A204.1 (cell line): ENCODE data around the gene VPS35.
A peak's percentile ranks its signal among the peaks of the same experiment; 100 is the strongest.

Experiments
- FAIRE-seq: peaks from 2 replicates; lab custom pipeline; 2012; peaks lifted over from hg19 to GRCh38; lab: Jason Lieb, UNC

Gene VPS35

DNA sequence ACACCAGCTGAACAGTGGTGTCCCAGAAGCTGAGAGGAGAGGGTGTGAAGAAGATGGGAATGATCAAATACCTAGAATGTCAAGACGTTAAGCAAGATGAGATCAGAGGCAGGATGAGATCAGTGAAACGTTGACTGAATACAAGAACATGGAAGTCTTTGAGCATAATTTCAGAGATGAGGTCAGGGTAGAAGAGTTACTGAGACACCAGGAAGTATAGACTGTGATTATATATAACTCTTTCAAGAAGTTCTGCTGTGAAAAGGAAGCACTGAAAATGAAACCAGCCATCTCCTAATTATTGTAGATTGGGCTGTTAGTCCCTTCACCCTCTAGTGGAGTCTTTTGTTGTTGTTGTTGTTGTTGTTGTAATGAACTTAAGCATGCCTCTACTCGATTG lies 76.9 kb downstream of the VPS35 start:
- FAIRE-seq: no peak

DNA sequence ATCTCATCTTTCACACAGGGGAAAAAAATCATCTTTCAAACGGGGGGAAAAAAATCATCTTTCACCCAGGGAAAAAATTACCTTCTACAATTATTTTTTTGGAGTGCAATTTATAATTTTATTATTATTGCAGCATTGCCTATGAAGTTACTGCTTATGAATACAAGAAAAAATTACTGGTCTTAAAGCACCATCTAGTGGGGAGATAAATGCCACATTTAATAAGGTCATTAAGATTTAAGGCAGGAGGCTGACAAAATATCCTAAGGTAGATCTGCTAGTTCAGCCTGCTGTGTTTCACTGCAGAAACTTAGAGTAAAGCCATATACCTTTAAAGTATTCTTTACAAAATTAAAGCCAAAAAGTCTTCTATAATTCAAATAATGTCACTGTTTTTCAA lies 81.4 kb downstream of the VPS35 start:
- peak; percentile 93 for FAIRE-seq

DNA sequence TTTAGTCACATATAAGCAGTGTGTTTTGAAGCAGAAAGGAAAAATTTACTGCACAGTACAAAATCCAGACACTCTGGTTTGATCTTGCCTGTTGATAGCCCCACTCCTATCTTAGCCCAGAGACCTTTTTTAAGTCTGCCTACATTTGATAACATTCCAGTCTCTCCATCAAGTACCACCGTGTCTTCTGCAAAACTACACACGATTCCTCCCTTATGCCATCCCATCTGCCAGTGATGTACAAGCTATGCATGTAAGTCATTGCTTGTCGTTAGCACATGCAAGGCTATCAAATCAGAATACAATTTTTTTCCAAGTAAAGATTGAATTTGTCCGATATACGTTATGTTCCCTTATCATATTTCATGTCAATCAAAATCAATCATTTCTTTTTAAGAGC lies 82.7 kb downstream of the VPS35 start:
- FAIRE-seq: no peak
